MM.1S (cell line): ENCODE results near the gene DRP2.

Source experiments
- DNase-seq: peaks from one replicate; pipeline ENCODE4 v3.0.0-alpha.2; 2015
- H2AFZ ChIP-seq: fragments of 300-600 bp; sonication (generic); 2 replicates; pipeline ENCODE4 v1.6.0; 2016; ENCODE audit warnings: antibody characterized with exemption, low read length
- H3F3A ChIP-seq: fragments of 300-600 bp; sonication (generic); 2 replicates; pipeline ENCODE4 v1.6.1; 2016; ENCODE audit warnings: mild to moderate bottlenecking, antibody characterized with exemption, low read length, moderate library complexity, mixed read lengths; ENCODE audit not compliant: insufficient read depth
- H3K27ac ChIP-seq: fragments of 300-600 bp; sonication (generic); 2 replicates; pipeline ENCODE4 v1.5.1; 2016; ENCODE audit warnings: mild to moderate bottlenecking, low read length
- H3K27me3 ChIP-seq: fragments of 300-600 bp; sonication (generic); replicated peaks from 2 replicates; pipeline ENCODE4 v1.6.0; 2016; ENCODE audit warnings: low read length; ENCODE audit not compliant: insufficient read depth
- H3K36me3 ChIP-seq: fragments of 300-600 bp; sonication (generic); replicated peaks from 2 replicates; pipeline ENCODE4 v1.6.1; 2016; ENCODE audit warnings: mild to moderate bottlenecking, low read length, mixed read lengths; ENCODE audit not compliant: insufficient read depth
- H3K4me1 ChIP-seq: fragments of 300-600 bp; sonication (generic); 2 replicates; pipeline ENCODE4 v1.6.1; 2016; ENCODE audit warnings: low read length, mixed read lengths
- H3K4me2 ChIP-seq: fragments of 300-600 bp; sonication (generic); 2 replicates; pipeline ENCODE4 v1.6.0; 2016; ENCODE audit warnings: low read depth, low read length
- H3K4me3 ChIP-seq: fragments of 300-600 bp; sonication (generic); 2 replicates; pipeline ENCODE4 v1.5.1; 2016; ENCODE audit warnings: low read length, mixed read lengths
- H3K79me2 ChIP-seq: fragments of 300-600 bp; sonication (generic); 2 replicates; pipeline ENCODE4 v1.6.1; 2016; ENCODE audit warnings: mixed run types, low read length, mixed read lengths
- H3K9ac ChIP-seq: fragments of 300-600 bp; sonication (generic); 2 replicates; pipeline ENCODE4 v1.6.1; 2016; ENCODE audit warnings: low read length, mixed read lengths
- H3K9me2 ChIP-seq: fragments of 300-600 bp; sonication (generic); replicated peaks from 2 replicates; pipeline ENCODE4 v1.6.1; 2016; ENCODE audit warnings: mild to moderate bottlenecking, low read length, mixed read lengths; ENCODE audit not compliant: insufficient read depth
- H3K9me3 ChIP-seq: fragments of 300-600 bp; sonication (generic); replicated peaks from 2 replicates; pipeline ENCODE4 v1.6.1; 2016; ENCODE audit warnings: mild to moderate bottlenecking, low read length, mixed read lengths; ENCODE audit not compliant: insufficient read depth
- H4K20me1 ChIP-seq: fragments of 300-600 bp; sonication (generic); 2 replicates; pipeline ENCODE4 v1.6.1; 2016; ENCODE audit warnings: mild to moderate bottlenecking, low read length, moderate library complexity, mixed read lengths; ENCODE audit not compliant: insufficient read depth
- EZH2 ChIP-seq: fragments of 300-600 bp; sonication (generic); optimal IDR thresholded peaks from 2 replicates; pipeline ENCODE3; 2017; ENCODE audit warnings: low read depth, mild to moderate bottlenecking, antibody characterized with exemption, low read length, mixed read lengths
- EZH2phosphoT487 ChIP-seq: fragments of 300-600 bp; sonication (generic); IDR thresholded peaks from 2 replicates; pipeline ENCODE4 v1.6.1; 2018; ENCODE audit warnings: antibody characterized with exemption, low read length
- TF ChIP-seq, protein P1 (sequence below): fragments of 300-600 bp; sonication (generic); IDR thresholded peaks from 2 replicates; pipeline ENCODE4 v1.5.1; 2016; ENCODE audit warnings: antibody characterized with exemption, low read length, mixed read lengths

DRP2 gene

DNA sequence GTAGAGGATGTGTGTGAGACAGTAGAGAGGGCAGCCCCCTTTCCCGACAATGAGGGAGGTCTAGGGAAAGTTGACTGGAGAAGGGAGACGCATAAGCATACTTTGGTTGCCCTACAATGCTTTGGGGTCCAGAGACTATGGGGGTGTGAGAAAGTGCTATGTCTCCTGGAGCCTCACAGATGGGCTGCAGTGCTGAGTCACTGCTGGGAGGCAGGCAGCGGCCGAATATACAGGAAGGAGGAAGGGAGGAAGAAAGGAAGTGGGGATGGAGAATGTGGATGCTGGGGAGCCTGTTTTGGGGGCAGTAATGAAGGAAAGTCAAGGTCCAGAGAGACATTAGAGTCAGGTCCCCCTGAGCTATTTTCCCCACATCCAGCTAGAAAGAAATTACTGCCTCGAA is 12.7 kb downstream of the DRP2 start:
- no peak overlapping the region for H3K4me3 ChIP-seq
- H3K9me3 ChIP-seq = no peaks in the 10 kb centered on the region
- no peaks in the 10 kb centered on the region for H4K20me1 ChIP-seq
- no peak overlapping the region for H3K9ac ChIP-seq
- H3F3A ChIP-seq = no peaks in the 10 kb centered on the region
- TF ChIP-seq EZH2phosphoT487 (no peak), EZH2 (no peak)
- TF ChIP-seq, protein P1, sequence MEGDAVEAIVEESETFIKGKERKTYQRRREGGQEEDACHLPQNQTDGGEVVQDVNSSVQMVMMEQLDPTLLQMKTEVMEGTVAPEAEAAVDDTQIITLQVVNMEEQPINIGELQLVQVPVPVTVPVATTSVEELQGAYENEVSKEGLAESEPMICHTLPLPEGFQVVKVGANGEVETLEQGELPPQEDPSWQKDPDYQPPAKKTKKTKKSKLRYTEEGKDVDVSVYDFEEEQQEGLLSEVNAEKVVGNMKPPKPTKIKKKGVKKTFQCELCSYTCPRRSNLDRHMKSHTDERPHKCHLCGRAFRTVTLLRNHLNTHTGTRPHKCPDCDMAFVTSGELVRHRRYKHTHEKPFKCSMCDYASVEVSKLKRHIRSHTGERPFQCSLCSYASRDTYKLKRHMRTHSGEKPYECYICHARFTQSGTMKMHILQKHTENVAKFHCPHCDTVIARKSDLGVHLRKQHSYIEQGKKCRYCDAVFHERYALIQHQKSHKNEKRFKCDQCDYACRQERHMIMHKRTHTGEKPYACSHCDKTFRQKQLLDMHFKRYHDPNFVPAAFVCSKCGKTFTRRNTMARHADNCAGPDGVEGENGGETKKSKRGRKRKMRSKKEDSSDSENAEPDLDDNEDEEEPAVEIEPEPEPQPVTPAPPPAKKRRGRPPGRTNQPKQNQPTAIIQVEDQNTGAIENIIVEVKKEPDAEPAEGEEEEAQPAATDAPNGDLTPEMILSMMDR = no peak
- no peaks in the 10 kb centered on the region; the same call in 1 of the 2 replicates for H3K36me3 ChIP-seq
- no peaks in the 10 kb centered on the region for H3K4me1 ChIP-seq
- no peak overlapping the region for H3K27ac ChIP-seq
- no peak overlapping the region for H2AFZ ChIP-seq
- no peak overlapping the region for H3K4me2 ChIP-seq
- DNase-seq = no peak
- H3K27me3 ChIP-seq = no peaks in the 10 kb centered on the region
- no peaks in the 10 kb centered on the region for H3K79me2 ChIP-seq
- H3K9me2 ChIP-seq = no peaks in the 10 kb centered on the region

DNA sequence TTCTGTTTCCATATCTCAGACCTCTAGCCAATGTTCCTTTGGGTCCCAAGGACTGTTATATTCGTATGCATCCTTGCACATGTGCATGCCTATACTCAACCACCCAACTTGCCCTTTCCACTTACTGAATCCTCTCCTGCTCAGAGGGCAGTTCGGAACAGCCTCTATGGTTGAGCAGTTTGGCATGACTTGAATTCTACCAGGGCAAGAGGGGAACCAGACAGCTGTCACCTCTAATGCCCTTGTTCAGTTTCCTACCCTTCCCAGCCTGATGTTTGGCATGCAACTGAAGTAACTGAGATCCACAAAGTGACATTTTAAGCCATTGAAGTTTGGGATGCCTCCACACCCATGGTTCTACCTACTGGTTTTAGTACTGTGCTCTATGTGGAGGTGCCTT is 17.5 kb downstream of the DRP2 start:
- no peaks in the 10 kb centered on the region for H3K9me3 ChIP-seq
- no peaks in the 10 kb centered on the region for H3F3A ChIP-seq
- no peak for DNase-seq
- H2AFZ ChIP-seq = no peak overlapping the region
- no peak overlapping the region for H3K27ac ChIP-seq
- TF ChIP-seq EZH2 (no peak), EZH2phosphoT487 (no peak)
- TF ChIP-seq, protein P1 = no peak
- H3K9ac ChIP-seq = no peak overlapping the region
- no peak overlapping the region for H3K4me3 ChIP-seq
- H3K9me2 ChIP-seq = no peaks in the 10 kb centered on the region
- H3K27me3 ChIP-seq = no peaks in the 10 kb centered on the region
- no peaks in the 10 kb centered on the region for H3K79me2 ChIP-seq
- H3K36me3 ChIP-seq = no peaks in the 10 kb centered on the region; the same call in 1 of the 2 replicates
- H3K4me2 ChIP-seq = no peak overlapping the region
- H4K20me1 ChIP-seq = no peaks in the 10 kb centered on the region
- no peaks in the 10 kb centered on the region for H3K4me1 ChIP-seq

DNA sequence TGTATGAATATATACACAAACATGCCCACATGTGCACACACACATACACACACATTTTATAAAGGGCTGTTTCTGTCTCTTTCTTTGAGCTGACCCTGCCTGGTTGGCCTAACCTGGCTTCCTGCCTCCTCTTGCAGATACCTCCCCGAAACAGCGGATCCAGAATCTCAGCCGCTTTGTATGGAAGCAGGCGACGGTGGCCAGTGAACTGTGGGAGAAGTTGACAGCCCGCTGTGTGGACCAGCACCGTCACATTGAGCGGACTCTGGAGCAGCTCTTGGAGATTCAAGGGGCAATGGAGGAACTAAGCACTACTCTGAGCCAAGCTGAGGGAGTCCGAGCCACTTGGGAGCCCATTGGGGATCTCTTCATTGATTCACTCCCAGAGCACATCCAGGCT is 21.9 kb downstream of the DRP2 start:
- H3F3A ChIP-seq = no peaks in the 10 kb centered on the region
- H3K27ac ChIP-seq = no peak overlapping the region
- H3K9me3 ChIP-seq = no peaks in the 10 kb centered on the region
- H3K4me1 ChIP-seq = no peaks in the 10 kb centered on the region
- no peak overlapping the region for H3K4me3 ChIP-seq
- no peak overlapping the region for H3K9ac ChIP-seq
- H2AFZ ChIP-seq = no peak overlapping the region
- no peak for DNase-seq
- no peaks in the 10 kb centered on the region for H4K20me1 ChIP-seq
- no peaks in the 10 kb centered on the region for H3K9me2 ChIP-seq
- H3K27me3 ChIP-seq = no peaks in the 10 kb centered on the region
- TF ChIP-seq, protein P1 = no peak
- TF ChIP-seq EZH2 = no peak
- no peak for TF ChIP-seq EZH2phosphoT487
- H3K36me3 ChIP-seq = no peaks in the 10 kb centered on the region; the same call in 1 of the 2 replicates
- no peak overlapping the region for H3K4me2 ChIP-seq
- H3K79me2 ChIP-seq = no peaks in the 10 kb centered on the region
